Stimulated activated CD4-positive, alpha-beta T cell treated with anti-CD3 and anti-CD28 coated beads, TNF-alpha, amount 100 ng/mL, for 4 hours (primary cell): ENCODE measurements around the gene ACO2.
"Not testable (repeated sequence)": the region's sequence is repeated elsewhere in the genome, so short reads cannot be mapped to it uniquely, and the experiment has no call there.

Source experiments
- DNase-seq, 3 experiments: peaks; one replicate each; pipeline ENCODE4 v3.0.0-alpha.2; 2020; ENCODE audit warnings: low read depth in 3 of 3

The ACO2 gene

DNA sequence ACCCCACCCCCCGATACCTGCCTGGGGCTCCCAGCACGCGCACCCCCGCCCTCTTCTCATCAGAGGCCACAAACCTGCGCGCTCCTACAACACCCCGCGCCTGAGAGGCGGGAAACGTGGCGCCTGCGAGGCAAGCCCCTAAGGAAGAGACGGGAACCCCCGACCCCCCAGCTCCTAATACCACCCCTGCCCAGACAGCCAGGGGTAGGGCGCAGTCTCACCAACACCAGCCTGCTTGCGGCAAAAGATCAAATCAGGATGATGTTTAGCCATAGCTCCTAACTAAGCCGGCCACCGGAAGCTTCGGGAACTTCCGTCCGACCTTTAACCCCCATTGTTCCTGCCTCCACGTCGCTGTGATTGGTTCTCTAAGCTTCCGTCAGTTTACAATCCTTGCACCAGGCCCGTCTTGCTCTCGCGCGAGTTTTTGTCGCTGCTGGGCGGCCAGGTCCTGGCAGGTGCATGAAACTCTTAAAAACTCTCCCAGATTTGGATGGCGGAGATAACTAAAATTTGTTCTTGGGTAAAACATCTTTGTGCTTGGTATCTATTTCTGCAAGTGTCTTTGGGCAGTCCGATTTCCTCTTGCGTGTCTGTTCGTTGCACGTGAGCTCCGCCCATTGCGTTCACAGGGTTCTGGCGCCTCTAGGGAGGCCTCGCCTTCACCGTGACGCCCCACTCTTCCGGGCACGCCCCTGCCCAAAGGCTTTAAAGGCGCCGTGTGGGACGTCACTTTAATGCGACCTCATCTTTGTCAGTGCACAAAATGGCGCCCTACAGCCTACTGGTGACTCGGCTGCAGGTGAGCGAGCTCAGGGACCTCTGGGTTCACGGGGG is at the start of gene ACO2, which contains the start of gene PHF5A:
TSS of gene ACO2 (plus strand) at position 737 of the 837 bp plus-strand sequence. CDS start at position 767, 30 bp downstream.
TSS of gene PHF5A (minus strand) at position 312 of the 837 bp plus-strand sequence. CDS start at position 273, 39 bp downstream.
- DNase-seq, result peak; percentile 95 to 98 (median 96)

DNA sequence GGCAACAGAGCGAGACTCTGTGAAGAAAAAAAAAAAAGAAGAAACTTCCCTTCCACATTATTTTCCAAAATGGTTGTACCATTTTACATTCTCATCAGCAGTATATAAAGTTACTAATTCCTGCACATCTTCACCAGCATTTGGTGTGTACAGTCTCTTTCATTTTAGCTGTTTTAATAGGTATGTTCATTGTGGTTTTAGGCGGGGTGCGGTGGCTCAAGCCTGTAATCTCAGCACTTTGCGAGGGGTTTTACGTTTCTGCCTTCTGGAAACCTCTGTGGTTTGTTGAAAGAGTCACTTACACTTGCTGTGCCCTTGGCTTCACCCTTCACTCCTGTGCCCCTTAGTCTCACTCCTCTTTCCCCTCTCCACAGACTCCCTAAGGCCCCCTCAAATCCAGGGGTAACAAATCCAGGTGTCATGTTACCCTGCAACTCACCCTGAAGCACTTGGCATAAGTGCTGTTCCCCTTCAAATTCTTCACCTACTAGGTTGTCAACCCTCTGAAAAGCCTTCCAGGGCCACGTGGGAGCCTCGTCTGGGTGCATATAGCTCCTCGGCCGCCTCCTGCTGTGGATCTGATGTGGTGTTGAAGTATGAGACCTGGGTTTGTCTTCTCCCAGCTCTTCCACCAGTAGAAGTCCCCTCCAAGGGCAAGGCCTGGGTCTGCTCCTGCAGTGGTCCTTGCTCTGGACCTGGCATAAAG is 43.1 kb upstream of the ACO2 start:
- no peak for DNase-seq

DNA sequence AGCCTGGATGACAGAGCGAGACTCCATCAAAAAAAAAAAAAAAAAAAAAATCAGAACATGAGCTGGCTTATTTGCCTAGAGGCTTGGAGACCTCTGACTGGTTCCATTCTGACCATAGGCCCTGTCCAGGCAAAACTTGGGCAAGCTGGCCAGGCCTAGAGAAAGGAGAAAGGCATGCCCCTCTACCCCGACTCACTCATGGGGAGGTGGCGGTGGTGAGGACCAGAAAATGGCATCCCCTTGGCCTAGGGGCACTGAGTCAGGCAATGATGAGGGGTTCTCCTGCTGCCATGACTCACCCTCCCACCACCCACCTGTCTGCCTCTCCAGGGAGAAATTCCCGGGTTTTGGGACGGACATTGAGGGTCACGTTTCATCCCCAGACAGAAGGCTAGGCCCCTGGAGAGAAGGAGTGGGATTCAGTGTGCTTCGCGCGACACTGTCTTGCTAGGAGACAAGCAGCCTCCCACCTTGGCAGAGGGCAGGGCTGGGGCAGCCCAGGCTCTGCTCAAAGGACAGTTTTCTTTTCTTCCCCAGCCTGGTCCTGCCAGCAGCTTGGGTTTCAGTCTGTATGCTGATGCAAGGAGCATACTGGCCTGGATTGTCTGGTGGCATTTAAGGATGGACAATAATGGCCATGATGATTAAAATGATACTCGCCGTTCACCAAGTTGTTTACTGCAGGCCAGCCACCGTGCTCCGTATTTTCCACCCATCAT is 39.5 kb upstream of the ACO2 start:
- no peak for DNase-seq

DNA sequence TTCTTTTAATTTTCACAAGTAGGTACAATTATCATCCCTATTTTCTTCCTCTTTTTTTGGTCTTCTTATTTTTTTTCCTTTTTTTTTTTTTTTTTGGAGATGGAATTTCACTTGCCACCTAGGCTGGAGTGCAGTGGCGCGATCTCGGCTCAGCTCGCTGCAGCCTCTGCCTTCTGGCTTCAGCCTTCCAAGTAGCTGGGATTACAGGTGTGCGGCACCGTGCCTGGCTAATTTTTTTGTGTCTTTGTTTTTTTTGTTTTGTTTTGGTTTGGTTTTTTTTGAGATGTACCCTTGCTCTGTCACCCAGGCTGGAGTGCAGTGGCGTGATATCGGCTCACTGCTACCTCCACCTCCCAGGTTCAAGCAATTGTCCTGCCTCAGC is 39.0 kb upstream of the ACO2 start:
- DNase-seq, result no peak

DNA sequence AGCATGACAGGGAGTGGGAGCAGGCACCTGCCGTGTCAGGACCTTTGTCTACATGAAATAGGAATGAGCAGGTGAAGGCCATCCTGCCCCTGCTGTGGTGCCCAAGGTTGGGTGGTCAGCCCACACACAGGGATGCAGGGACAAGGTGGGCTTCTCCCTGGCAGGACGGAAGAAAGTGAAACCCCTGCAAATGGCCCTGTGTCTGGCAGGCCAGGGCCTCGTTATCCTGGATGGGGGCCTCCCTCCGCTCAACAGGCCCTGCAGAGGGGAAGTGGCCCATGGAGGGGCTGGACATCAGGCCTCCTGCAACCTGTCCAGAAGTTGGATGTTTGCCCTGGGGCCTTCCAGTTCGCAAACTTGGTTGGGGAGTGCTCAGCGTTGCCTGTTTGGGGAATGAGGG is 37.3 kb upstream of the ACO2 start:
- DNase-seq, result no peak

DNA sequence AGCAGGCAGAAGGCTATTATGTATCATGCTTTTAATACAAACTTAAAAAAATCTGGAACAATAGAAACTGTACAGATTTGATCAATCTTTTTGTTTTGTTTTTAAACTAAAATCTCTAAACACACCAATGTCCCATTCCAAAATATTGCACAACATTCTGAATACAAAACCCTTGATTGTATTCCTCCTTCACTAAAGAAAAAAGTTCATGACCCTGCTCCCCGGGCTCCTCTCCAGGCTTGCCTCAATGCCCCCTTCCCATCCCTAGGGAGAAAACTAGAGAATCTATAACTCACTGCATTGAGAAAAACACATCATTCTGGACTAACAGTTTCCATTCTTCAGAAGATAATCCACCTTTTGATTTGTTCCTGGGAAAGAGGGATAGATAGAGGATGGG is 35.4 kb upstream of the ACO2 start:
- not testable (repeated sequence) for DNase-seq

DNA sequence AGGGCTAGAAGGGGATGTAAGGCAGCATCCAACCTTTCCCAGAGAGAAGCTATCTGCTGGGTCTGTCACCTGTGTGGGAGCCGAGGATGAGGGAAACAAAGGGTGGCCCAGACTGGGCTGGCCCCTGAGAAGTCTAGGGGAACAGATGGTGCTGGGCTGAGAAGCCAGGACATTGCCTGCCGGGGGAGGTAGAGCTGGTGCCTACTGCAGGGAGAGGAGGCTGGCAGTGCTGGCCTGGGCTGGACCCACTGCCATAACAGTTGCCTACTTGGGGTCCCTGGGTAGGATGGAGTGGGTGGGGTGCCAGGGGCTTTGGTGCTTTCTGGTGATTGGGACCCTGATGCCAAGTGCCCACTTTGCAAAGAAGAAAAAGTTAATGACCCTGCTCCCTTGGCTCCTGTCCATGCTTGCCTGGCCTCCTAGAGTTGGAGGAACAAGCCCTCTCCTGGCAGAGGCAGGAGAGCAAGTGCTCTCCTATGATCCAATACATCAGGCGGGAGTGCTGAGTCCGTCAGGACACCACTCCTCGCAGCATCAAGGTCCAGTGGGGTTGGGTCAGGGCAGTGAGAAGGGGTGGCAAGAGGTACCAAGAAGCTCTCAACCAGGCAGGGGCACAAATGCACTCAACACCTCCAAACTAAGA is 34.4 kb upstream of the ACO2 start:
- DNase-seq, result not testable (repeated sequence)

DNA sequence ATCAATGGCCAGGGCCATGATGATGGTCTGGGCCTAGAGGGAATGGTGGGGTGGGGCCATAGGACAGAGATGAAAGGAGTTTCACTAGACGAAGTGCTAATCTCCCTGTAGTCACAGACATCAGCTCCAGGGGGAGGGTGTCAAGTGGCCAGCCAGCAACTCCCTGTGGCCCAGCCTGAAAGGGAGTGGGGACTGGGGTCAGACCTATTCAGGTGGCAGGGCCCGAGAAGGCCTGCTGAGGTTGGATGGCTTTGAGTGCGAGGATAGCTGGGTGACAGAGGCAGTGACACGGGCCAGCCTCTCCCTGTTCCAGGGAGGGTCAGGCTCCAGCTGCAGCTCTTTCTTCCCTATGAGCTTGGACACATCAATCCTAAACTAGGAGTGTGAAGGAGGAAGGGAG is 33.4 kb upstream of the ACO2 start:
- DNase-seq, result no peak

DNA sequence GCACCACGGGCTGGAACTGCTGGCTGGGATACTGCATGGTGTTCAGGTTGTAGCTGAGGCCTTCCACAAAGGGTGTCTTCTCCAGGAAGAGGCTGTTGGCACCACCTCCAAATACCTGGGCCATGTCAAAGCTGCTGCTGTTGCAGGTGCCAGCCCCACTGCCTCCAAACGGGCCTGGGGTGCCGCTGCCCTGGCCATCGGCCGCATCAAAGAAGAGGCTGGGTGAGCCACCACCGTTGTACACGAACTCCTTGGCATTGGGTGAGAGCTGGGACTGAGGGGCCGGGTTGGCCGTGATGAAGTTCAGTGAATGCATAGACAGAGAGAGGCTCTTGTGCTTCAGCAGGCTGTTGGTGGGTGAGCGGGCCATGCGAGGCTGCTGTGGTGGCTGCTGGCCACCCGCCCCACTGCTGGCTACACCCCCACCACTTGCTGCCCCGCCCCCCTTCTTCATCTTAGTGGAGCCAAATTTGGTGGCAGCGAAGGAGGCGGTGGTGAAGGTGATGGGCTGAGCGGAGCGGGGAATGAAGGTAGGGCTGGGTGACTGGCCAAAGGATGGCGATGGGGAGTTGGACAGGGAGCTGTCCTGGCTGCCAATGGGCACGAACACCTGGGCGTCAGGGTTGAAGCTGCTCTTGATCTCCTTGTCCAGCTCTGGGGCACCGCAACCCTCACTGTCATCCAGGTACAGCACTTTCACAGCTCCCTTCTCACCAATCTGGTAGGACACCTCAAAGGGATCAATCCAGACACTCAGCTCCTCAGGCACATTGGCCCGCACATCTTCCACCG is 32.4 kb upstream of the ACO2 start:
- no peak for DNase-seq

DNA sequence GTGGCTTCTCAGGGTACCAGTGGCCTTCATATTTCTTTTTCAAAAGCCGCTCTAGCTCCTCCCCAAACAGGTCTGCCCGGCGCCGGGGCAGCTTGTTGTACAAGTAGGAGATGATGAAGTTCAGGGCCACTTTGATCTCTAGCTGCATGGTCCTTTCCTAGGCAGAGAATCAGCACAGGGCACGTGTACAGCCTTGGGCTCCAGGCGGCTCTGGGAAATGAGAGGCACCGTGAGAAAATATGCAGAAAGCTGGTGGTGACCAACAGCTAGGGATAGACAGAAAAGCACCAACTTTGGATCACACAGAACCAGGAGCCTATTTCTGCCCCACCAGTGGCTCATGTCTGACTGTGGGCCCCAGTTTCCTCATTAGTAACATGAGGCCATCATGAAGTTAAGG is 31.7 kb upstream of the ACO2 start:
- no peak for DNase-seq

DNA sequence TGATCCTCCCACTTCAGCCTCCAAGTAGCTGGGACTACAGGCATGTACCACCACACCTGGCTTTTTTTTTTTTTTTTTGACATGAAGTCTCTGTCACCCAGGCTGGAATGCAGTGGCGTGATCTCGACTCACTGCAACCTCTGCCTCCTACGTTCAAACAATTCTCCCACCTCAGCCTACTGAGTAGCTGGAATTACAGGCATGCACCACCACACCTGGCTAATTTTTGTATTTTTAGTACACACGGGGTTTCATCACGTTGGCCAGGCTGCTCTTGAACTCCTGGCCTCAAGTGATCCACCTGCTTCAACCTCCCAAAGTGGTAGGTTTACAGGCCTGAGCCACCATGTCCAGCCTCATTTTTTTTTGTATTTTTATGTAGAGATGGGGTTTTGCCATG is 28.4 kb upstream of the ACO2 start:
- not testable (repeated sequence) for DNase-seq

DNA sequence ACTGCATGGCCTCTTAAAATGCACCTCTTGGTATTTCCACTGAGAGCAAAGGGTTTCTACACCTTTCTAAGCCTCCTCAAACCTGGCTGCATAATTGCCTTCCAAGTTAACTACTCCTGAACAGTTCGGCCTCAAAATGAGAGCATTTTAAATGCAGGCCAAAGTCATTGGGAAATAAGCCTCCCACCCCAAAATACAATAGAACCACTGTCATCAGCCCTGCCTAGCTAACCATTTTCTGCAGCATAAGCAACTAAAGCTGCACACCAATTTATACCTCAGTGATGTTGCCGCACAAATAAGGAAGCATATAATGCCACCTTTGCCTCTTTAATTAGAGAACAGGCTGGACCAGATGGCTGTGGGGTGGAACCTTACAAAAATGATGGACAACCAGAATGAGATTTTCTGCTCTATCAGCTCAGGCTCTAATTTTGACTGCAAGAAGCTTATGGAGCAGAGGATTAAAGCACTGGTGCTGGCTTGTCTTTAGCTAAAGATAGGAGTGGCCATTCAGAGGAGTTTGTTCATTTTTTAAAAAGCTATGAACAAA is 26.6 kb upstream of the ACO2 start:
- no peak for DNase-seq

DNA sequence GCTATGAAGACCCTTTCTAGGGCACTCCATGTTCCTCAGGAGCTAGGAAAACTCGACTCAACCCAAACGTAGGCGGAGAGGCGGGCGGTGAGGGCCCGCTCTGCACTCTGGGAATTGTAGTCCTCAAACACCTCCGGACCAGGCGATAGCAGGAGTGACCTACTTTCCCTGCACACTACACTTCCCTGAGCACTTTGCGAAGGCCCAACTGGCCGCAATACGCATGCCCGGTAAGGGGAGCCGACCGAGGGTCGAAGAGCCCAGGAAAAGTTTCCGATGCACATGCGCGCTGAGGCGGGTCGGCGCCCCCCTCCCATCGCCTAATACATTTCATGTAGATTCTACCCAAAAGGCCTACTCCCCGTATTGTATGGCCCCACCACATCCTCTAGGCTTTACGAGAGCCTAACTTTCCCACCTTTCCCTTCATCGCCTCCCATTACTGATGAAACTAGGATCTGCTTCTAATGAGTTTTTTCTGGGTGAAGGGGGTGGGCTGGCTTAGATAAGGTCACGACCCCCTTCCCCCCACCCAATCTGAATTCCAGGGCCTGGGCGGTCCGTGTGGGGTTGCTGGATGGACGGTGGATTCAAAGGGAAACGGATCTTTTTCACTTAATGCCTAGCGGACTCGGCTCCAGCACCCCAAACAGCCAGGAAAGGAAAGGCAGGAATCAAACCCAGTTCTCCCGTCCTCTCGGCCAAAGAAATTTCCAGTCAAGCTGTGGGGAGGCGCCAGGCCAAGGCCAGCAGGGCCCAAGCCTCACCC is 24.4 kb upstream of the ACO2 start:
- peak; percentile 69 to 81 (median 71) for DNase-seq

DNA sequence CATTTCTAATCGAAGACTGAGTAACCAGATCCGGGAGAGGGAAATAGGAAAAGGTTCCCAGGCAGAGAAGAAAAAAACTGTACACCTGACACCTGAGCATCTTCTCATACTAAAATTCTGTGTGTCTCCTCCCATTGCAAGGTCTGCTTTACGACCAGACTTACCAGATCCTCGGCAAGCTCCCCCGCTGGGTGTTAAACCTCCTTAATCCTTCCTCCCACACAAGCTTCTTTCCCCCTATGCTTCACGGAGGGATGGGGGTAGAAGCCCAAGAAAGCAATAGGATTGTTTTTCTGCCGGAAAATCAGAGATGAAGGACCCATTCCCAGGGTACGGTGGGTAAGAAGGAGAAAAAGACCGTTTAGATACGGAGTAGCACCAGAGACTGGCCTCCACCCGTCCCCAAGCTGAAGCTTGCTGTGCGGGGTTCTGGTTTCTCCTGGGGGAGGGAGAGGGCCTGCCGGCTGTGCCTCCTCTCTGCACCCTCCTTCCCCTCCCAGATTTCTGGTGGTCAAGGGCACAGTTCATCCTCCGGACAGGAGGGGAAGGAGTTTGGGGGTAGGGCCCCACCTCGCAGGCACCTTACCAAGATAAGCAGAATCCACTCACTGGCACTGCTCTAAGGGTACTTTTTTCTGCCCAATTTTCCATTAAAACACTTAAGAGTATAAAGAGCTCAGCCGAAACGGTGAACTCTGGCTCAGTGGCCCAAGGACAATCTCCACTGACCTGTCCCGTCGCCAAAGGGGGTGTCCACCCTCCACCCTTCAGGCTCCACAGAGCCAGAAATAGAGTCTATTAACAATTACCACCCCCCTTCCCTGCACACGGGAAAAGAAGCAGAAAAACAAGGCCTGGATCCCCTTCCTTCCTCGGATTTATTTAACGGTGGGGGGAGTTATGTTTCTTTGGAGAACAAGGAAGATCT is 23.5 kb upstream of the ACO2 start:
- no peak for DNase-seq

DNA sequence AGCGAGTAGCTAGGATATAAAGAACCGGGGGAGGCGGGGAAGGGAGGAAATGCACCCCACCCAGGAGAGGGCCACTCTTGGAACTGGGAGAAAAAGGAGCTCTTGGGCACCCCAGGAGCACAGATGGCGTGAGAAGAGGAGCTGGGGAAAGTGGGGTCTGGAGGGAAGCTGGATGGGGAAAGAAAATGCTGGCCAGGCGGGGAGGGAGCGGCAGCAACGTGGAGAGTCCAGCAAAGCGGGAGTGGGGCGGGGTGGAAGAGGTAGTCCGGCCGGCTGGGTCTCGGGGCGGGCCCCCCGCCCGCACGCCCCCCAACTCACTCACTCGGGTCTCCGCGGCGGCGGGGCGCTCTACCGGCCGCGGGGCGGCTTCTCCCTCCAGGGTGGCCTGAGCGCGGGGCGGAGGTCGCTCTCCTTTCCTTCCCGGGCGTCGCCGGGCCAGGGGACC is 22.8 kb upstream of the ACO2 start:
- DNase-seq, result no peak

DNA sequence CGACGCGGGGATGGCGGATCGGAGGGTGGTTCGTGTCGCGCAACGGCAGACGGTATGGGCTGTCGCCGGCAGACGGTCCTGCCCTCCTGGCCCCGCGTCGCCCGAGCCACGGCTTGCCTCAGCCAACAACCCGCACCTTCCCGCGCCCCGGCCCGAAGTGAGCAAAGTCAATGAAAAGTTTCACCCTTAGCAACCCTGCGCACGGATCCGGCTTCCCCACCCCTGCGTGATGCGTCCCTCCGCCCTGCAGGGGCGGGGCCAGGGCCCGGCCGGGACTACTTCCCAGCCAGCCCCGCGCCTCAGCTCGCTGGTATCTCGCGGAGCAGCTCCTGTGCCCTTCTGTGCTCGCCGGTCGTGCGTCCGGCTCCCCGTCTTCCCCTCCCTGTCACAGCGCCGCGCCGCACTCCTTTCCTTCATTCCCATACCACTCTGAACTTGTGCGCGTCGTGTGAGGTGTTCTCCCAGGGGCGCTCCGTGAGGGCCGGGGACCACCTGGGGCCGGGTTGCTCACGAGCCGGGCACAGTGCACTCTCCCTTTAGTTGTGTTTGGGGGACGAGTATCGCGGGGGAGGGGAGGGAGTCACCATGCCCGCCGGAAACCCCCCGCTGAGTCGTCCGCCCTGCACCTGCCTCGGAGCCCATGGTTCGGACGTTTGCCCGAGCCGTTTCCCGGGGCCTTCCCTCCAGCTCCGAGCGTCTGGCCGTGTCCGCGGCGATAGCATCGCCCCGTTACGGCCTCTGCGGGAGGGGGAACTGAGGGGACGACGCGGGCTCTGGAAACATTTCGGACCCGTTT is 22.1 kb upstream of the ACO2 start, which contains the start of gene TOB2:
TSS of gene TOB2 (minus strand) at position 163 of the 796 bp plus-strand sequence. CDS start 9,456 bp downstream, outside the sequence.
- DNase-seq, result peak; percentile 89 to 90 (median 90)

DNA sequence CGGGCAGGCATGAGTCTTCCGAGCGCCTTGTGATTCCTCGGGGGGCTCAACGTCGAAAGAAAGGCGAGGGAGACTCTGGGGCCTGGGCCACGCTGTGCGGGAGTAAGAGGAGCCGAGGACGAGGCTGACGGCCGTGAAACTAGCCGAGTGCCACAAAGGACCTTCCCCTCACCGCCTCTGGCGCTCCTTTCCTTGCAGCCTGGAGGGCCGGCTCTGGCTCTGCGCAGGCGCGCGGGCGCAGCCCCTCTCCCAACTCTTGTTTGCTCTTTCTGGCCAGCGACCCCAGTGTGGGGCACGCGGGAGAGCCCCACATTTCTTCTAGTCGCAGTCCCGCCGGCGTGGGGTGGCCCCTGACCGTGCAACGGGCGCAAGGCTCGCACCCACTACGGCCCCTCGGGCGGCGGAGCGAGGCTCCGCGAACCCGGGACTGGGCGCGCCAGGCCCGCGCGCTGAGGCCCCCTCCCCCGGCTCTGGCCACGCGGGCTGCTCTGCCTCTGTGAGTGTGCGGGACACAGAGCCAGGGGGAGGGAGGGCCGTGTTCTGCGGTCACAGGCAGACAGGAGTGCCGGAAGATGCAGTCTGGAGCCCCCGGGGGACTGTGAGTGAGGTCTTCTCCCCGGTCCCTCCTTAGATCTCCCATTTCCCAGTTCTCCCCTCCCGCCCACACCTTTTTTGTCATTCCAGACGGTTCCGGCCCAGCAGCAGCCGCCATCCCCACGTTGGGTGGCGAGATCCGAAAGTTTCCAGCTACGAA is 21.3 kb upstream of the ACO2 start:
- DNase-seq, result peak; percentile 22 to 62 (median 28)
